GM21367 (cell line): ENCODE measurements around the gene NDUFV3.
"Not testable (repeated sequence)": the region's sequence is repeated elsewhere in the genome, so short reads cannot be mapped to it uniquely, and the experiment has no call there.

Experiments
- ATAC-seq: cut with Tn5 transposase; IDR thresholded peaks from one replicate; pipeline ENCODE4 v1.9.1; 2021; ENCODE audit not compliant: unreplicated experiment

NDUFV3 gene

GRCh38 chr21:42855937-42856335 lies 37.2 kb upstream of the NDUFV3 start:
- ATAC-seq: no peak

GRCh38 chr21:42857216-42857615 lies 35.9 kb upstream of the NDUFV3 start:
- ATAC-seq: no peak

- ATAC-seq: no peak
Observed at GRCh38 chr21:42858185-42858847, 34.8 kb upstream of the NDUFV3 start.

- no peak for ATAC-seq
Observed at GRCh38 chr21:42858957-42859890, 33.9 kb upstream of the NDUFV3 start.

GRCh38 chr21:42859891-42860230 lies 33.2 kb upstream of the NDUFV3 start:
- ATAC-seq: no peak

- ATAC-seq: no peak
Observed at GRCh38 chr21:42860345-42860744, 32.8 kb upstream of the NDUFV3 start.

- ATAC-seq: no peak
Observed at GRCh38 chr21:42861311-42861847, 31.7 kb upstream of the NDUFV3 start.

- ATAC-seq: no peak
Observed at GRCh38 chr21:42861848-42862400, 31.2 kb upstream of the NDUFV3 start.

GRCh38 chr21:42862774-42863503 lies 30.2 kb upstream of the NDUFV3 start:
- ATAC-seq: no peak

GRCh38 chr21:42863504-42863870 lies 29.6 kb upstream of the NDUFV3 start:
- no peak for ATAC-seq

- no peak for ATAC-seq
Observed at GRCh38 chr21:42864286-42864685, 28.8 kb upstream of the NDUFV3 start.

- no peak for ATAC-seq
Observed at GRCh38 chr21:42864815-42865775, 28.0 kb upstream of the NDUFV3 start.

GRCh38 chr21:42865776-42866160 lies 27.3 kb upstream of the NDUFV3 start:
- no peak for ATAC-seq

- ATAC-seq: no peak
Observed at GRCh38 chr21:42868196-42868595, 24.9 kb upstream of the NDUFV3 start.

GRCh38 chr21:42873096-42873495 lies 20.0 kb upstream of the NDUFV3 start:
- ATAC-seq: no peak

- ATAC-seq: not testable (repeated sequence)
Observed at GRCh38 chr21:42875811-42876210, 17.3 kb upstream of the NDUFV3 start.

GRCh38 chr21:42878678-42878992 lies 14.5 kb upstream of the NDUFV3 start:
- ATAC-seq: peak; percentile 16

GRCh38 chr21:42878993-42879787 lies 13.9 kb upstream of the NDUFV3 start, which contains the start of gene WDR4:
Gene WDR4, minus strand, starts transcription at chr21:42879539. Its CDS starts 44 bp downstream, at chr21:42879495.
- peak; percentile 75 for ATAC-seq

GRCh38 chr21:42880352-42880751 lies 12.8 kb upstream of the NDUFV3 start:
- ATAC-seq: no peak
